Ishikawa (cell line): ENCODE results near the gene C14orf180.

Source experiments
- CEBPB ChIP-seq: IDR thresholded peaks from 2 replicates; pipeline ENCODE4 v1.6.1; 2012
- CREB1 ChIP-seq: IDR thresholded peaks from 2 replicates; pipeline ENCODE4 v1.6.1; 2012; ENCODE audit warnings: low read depth
- EGR1 ChIP-seq: IDR thresholded peaks from 2 replicates; pipeline ENCODE4 v1.6.1; 2012
- EP300 ChIP-seq: IDR thresholded peaks from 2 replicates; pipeline ENCODE4 v1.6.1; 2012; ENCODE audit warnings: borderline replicate concordance
- FOXM1 ChIP-seq: IDR thresholded peaks from 2 replicates; pipeline ENCODE4 v1.6.1; 2012; ENCODE audit warnings: low read depth, borderline replicate concordance
- NFIC ChIP-seq: IDR thresholded peaks from 2 replicates; pipeline ENCODE4 v1.6.1; 2012
- RAD21 ChIP-seq: IDR thresholded peaks from 2 replicates; pipeline ENCODE4 v1.6.1; 2012; ENCODE audit warnings: low read depth
- TAF1 ChIP-seq: IDR thresholded peaks from 2 replicates; pipeline ENCODE4 v1.6.1; 2012; ENCODE audit warnings: low read depth, mild to moderate bottlenecking
- TCF12 ChIP-seq: IDR thresholded peaks from 2 replicates; pipeline ENCODE4 v1.6.1; 2012; ENCODE audit warnings: low read depth
- TEAD4 ChIP-seq: IDR thresholded peaks from 2 replicates; pipeline ENCODE4 v1.6.1; 2012
- YY1 ChIP-seq: IDR thresholded peaks from 2 replicates; pipeline ENCODE4 v1.6.1; 2012; ENCODE audit warnings: low read depth
- ZBTB7A ChIP-seq: IDR thresholded peaks from 2 replicates; pipeline ENCODE4 v1.6.1; 2012; ENCODE audit warnings: low read depth
- TF ChIP-seq, protein P1 (sequence below): IDR thresholded peaks from 2 replicates; pipeline ENCODE4 v1.6.1; 2012
- TF ChIP-seq, protein P2 (sequence below): IDR thresholded peaks from 2 replicates; pipeline ENCODE4 v1.6.1; 2012
- TF ChIP-seq, protein P3 (sequence below): IDR thresholded peaks from 2 replicates; pipeline ENCODE4 v1.6.1; 2012; ENCODE audit warnings: low read depth, mild to moderate bottlenecking

C14orf180 gene

DNA sequence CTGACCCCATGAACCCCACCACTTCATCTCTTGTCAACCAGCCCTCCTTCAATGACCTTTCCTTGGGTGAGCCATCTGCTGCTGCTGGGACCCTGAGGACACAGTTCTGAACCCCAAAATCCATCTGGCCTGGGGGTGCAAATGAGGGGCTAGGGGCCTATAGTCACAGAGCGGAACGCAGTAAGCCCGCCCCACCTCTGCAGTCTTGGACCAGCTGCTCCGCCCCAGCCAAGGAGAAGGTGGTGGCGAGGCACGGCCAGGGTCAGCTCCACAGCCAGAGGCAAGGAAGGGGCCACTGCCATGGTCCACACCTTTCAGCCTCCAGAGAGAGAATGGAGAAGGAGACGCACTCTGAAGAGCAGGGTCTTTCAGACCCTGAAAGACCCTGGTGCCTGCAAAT is 19.9 kb downstream of the C14orf180 start:
- TF ChIP-seq NFIC, result no peak
- no peak for TF ChIP-seq CEBPB
- no peak for TF ChIP-seq ZBTB7A
- no peak for TF ChIP-seq EP300
- TF ChIP-seq, protein P1, sequence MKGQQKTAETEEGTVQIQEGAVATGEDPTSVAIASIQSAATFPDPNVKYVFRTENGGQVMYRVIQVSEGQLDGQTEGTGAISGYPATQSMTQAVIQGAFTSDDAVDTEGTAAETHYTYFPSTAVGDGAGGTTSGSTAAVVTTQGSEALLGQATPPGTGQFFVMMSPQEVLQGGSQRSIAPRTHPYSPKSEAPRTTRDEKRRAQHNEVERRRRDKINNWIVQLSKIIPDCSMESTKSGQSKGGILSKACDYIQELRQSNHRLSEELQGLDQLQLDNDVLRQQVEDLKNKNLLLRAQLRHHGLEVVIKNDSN, result no peak
- TF ChIP-seq EGR1, result no peak
- TF ChIP-seq TCF12, result no peak
- no peak for TF ChIP-seq CREB1
- no peak for TF ChIP-seq TEAD4
- no peak for TF ChIP-seq YY1
- TF ChIP-seq RAD21, result no peak
- TF ChIP-seq, protein P2, sequence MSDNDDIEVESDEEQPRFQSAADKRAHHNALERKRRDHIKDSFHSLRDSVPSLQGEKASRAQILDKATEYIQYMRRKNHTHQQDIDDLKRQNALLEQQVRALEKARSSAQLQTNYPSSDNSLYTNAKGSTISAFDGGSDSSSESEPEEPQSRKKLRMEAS, result no peak
- TF ChIP-seq, protein P3, sequence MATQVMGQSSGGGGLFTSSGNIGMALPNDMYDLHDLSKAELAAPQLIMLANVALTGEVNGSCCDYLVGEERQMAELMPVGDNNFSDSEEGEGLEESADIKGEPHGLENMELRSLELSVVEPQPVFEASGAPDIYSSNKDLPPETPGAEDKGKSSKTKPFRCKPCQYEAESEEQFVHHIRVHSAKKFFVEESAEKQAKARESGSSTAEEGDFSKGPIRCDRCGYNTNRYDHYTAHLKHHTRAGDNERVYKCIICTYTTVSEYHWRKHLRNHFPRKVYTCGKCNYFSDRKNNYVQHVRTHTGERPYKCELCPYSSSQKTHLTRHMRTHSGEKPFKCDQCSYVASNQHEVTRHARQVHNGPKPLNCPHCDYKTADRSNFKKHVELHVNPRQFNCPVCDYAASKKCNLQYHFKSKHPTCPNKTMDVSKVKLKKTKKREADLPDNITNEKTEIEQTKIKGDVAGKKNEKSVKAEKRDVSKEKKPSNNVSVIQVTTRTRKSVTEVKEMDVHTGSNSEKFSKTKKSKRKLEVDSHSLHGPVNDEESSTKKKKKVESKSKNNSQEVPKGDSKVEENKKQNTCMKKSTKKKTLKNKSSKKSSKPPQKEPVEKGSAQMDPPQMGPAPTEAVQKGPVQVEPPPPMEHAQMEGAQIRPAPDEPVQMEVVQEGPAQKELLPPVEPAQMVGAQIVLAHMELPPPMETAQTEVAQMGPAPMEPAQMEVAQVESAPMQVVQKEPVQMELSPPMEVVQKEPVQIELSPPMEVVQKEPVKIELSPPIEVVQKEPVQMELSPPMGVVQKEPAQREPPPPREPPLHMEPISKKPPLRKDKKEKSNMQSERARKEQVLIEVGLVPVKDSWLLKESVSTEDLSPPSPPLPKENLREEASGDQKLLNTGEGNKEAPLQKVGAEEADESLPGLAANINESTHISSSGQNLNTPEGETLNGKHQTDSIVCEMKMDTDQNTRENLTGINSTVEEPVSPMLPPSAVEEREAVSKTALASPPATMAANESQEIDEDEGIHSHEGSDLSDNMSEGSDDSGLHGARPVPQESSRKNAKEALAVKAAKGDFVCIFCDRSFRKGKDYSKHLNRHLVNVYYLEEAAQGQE, result no peak
- TF ChIP-seq FOXM1, result no peak
- TF ChIP-seq TAF1, result no peak

- TF ChIP-seq, protein P1, result peak; percentile 58
- no peak for TF ChIP-seq NFIC
These were observed 20.6 kb downstream of the C14orf180 start for GRCh38 chr14:104600141-104600643.

GRCh38 chr14:104600805-104601204 is 21.2 kb downstream of the C14orf180 start:
- no peak for TF ChIP-seq TEAD4
- no peak for TF ChIP-seq FOXM1
- TF ChIP-seq, protein P1, result no peak
- TF ChIP-seq TCF12, result no peak
- no peak for TF ChIP-seq CEBPB
- no peak for TF ChIP-seq NFIC
- TF ChIP-seq, protein P3, result no peak
- no peak for TF ChIP-seq TAF1
- no peak for TF ChIP-seq YY1
- no peak for TF ChIP-seq CREB1
- no peak for TF ChIP-seq EGR1
- TF ChIP-seq EP300, result no peak
- TF ChIP-seq RAD21, result no peak
- TF ChIP-seq, protein P2, result no peak
- no peak for TF ChIP-seq ZBTB7A

GRCh38 chr14:104601786-104602185 is 22.2 kb downstream of the C14orf180 start:
- TF ChIP-seq CREB1 (no peak), NFIC (peak; percentile 31; the same call in 1 of the 2 replicates)

DNA sequence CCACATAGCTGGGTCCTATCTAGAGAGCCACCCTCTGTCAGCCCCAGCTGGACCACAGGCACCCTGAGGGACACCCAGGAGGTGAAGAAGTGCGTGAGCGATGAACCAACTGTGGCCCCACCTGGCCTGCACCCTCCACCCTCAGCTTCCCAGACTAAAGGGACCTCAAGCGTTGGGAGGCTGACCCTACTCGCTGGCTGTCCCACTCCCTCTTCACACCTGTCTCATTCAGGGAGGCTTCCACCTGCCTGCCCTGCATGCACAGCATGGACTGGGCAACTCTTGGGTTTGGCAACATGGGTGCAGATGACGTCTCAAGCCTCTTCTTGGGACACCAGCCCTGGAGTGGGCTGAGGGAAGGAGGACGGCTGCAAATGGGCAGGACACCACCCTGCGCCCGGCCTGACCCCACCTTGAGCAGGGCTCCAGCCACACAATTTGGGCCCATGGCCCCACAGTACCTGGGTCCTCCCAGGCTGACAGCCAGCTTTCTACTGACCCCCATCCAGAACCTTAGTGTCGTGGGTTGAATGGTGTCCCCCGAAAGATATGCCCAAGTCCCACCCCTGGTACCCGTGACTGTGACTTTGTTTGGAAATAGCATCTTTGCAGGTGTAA is 22.9 kb downstream of the C14orf180 start:
- TF ChIP-seq EP300, result no peak
- no peak for TF ChIP-seq TCF12
- no peak for TF ChIP-seq NFIC
- no peak for TF ChIP-seq YY1
- TF ChIP-seq ZBTB7A, result no peak
- TF ChIP-seq, protein P3, result no peak
- TF ChIP-seq FOXM1, result no peak
- no peak for TF ChIP-seq RAD21
- TF ChIP-seq TEAD4, result no peak
- TF ChIP-seq CEBPB, result no peak
